Spinal cord (tissue), 10 donors: ENCODE results near the gene EPC2. TPM values are rescaled to one million over a fixed set of nuclear protein-coding genes. Genes with fewer than 3 reads are reported as not detected.

Experiments used
- DNase-seq, 6 donors: peaks; one replicate each; pipeline versions ENCODE4 v3.0.0 to v3.0.0-alpha.2; 2013 to 2015; ENCODE audit warnings: low spot score in 6 of 6, low read depth in 4 of 6
- H3K27ac ChIP-seq: one replicate; pipeline ENCODE4 v1.5.1; 2013; ENCODE audit warnings: low read depth, low read length, control low read depth
- H3K27me3 ChIP-seq: one replicate; pipeline ENCODE4 v1.6.1; 2013; ENCODE audit warnings: low read length; ENCODE audit not compliant: control insufficient read depth, insufficient read depth
- H3K36me3 ChIP-seq: one replicate; pipeline ENCODE4 v1.6.1; 2013; ENCODE audit warnings: low read length; ENCODE audit not compliant: control insufficient read depth, insufficient read depth
- H3K4me1 ChIP-seq: one replicate; pipeline ENCODE4 v1.6.1; 2013; ENCODE audit warnings: low read length; ENCODE audit not compliant: control insufficient read depth, insufficient read depth
- H3K4me3 ChIP-seq: one replicate; pipeline ENCODE4 v1.5.1; 2013; ENCODE audit warnings: low read depth, low read length, control low read depth
- H3K9me3 ChIP-seq: one replicate; pipeline ENCODE4 v1.6.1; 2013; ENCODE audit warnings: low read length; ENCODE audit not compliant: control insufficient read depth, insufficient read depth
- WGBS: methylation state at CpG from one replicate; pipeline ENCODE4 v1.1.5; 2013; ENCODE audit warnings: missing lambda C conversion rate; ENCODE audit not compliant: insufficient coverage; 5-methylcytosine and 5-hydroxymethylcytosine counted together
- long read RNA-seq, 4 donors: transcript quantifications; one replicate each; lab custom pipeline, GENCODE V29; 2026
- polyA plus RNA-seq, 2 donors: library from polyadenylated mRNA; unstranded; fragments of 120-200 nt; gene quantifications; one replicate each; pipeline ENCODE4 v1.2.1, GENCODE V29; 2013; ENCODE audit not compliant: insufficient read length in 2 of 2
- total RNA-seq, 2 donors: library from RNA; depleted of rRNA in 1 of 2; stranded (reverse); fragments of 120-200 nt in 1 of 2; fragments of >200 nt in 1 of 2; gene quantifications; one replicate each; pipeline versions ENCODE4 v1.2.3 to v1.2.4, GENCODE V29; 2013 to 2014
- donor health status: healthy.

EPC2 gene, protein sequence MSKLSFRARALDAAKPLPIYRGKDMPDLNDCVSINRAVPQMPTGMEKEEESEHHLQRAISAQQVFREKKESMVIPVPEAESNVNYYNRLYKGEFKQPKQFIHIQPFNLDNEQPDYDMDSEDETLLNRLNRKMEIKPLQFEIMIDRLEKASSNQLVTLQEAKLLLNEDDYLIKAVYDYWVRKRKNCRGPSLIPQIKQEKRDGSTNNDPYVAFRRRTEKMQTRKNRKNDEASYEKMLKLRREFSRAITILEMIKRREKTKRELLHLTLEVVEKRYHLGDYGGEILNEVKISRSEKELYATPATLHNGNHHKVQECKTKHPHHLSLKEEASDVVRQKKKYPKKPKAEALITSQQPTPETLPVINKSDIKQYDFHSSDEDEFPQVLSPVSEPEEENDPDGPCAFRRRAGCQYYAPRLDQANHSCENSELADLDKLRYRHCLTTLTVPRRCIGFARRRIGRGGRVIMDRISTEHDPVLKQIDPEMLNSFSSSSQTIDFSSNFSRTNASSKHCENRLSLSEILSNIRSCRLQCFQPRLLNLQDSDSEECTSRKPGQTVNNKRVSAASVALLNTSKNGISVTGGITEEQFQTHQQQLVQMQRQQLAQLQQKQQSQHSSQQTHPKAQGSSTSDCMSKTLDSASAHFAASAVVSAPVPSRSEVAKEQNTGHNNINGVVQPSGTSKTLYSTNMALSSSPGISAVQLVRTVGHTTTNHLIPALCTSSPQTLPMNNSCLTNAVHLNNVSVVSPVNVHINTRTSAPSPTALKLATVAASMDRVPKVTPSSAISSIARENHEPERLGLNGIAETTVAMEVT
- 10 to 100 TPM; 35.3 to 52.6 TPM for total RNA-seq
- 10 to 100 TPM; 31.5 to 40.9 TPM for polyA plus RNA-seq
- long read RNA-seq, donor 1 = 0 reads
- long read RNA-seq, donor 2 = 0 reads
- long read RNA-seq, donor 3, partial matches to known transcripts = 0 of 1 reads
- long read RNA-seq, donor 3, other reads (novel, unspliced or antisense) = 0 of 1 reads
- long read RNA-seq, donor 4, partial matches to known transcripts = 16 of 18 reads
- long read RNA-seq, donor 4, other reads (novel, unspliced or antisense) = 0 of 18 reads

DNA sequence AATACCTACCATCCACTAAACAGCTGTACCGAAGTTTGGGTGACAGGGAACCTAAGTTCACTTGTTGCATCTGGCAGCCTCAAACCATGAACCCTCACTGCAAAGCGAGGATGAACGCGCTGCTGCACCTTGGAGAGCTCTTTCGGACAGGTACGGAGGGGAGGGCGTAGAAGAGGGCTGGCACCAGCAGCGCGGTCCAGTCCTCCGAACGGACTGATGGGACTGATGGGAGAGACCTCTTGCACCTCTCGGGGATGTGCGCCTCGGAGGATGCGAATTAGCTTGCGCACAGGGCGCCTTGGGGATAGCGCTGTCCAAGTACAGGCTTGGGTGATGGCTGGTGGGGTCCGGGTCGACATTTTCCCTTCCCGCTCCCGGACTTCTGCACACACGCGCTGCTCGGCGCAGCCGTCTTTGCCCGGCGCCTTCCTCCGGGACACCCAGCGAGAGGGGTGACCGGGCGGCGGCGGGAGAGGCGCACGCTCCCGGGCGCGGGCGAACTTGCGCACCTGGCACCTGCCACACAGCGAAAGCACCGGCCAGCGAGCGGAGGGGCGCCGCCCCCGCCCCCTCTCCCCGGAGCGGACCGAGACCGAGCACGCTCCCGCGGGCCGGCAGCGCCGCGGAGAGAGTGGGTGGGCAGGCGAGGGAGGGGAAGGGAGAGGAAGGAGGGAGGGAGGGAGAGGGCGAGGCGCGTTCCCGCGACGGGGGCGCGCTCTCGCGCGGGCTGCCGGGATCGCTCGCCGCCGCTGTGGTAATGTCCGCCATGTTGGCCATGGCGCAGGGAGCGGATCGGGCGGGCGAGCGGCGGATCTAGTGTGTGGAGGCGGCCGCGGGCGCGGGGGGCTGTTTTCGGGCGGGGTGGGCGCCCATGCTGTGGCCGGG, at the start of gene EPC2:
Gene EPC2 (plus strand): TSS at position 754 of the 885 bp plus-strand sequence. CDS start 267 bp downstream, outside the sequence.
- peak within 1 kb of the TSS; percentile 84 for H3K4me3 ChIP-seq
- peak; percentile 79 to 97 (median 84) for DNase-seq
- under 1% methylated on average over 82 of the region's 94 CpGs for WGBS
- peaks cover 5% of the 10 kb centered on the region for H3K4me1 ChIP-seq
- H3K27ac ChIP-seq = peak within 1 kb of the TSS; percentile 99
- H3K36me3 ChIP-seq = no peaks in the 10 kb centered on the region
- H3K27me3 ChIP-seq = no peaks in the 10 kb centered on the region
- no peaks in the 10 kb centered on the region for H3K9me3 ChIP-seq

- no peak overlapping the region for H3K4me3 ChIP-seq
- no peaks in the 10 kb centered on the region for H3K27me3 ChIP-seq
- H3K27ac ChIP-seq = no peak overlapping the region
- DNase-seq = no peak
- H3K36me3 ChIP-seq = no peaks in the 10 kb centered on the region
- no peaks in the 10 kb centered on the region for H3K9me3 ChIP-seq
- 90% methylated on average over 2 of the region's 4 CpGs for WGBS
- no peaks in the 10 kb centered on the region for H3K4me1 ChIP-seq
These were observed 48.5 kb upstream of the EPC2 start for GRCh38 chr2:148596018-148596417.

DNA sequence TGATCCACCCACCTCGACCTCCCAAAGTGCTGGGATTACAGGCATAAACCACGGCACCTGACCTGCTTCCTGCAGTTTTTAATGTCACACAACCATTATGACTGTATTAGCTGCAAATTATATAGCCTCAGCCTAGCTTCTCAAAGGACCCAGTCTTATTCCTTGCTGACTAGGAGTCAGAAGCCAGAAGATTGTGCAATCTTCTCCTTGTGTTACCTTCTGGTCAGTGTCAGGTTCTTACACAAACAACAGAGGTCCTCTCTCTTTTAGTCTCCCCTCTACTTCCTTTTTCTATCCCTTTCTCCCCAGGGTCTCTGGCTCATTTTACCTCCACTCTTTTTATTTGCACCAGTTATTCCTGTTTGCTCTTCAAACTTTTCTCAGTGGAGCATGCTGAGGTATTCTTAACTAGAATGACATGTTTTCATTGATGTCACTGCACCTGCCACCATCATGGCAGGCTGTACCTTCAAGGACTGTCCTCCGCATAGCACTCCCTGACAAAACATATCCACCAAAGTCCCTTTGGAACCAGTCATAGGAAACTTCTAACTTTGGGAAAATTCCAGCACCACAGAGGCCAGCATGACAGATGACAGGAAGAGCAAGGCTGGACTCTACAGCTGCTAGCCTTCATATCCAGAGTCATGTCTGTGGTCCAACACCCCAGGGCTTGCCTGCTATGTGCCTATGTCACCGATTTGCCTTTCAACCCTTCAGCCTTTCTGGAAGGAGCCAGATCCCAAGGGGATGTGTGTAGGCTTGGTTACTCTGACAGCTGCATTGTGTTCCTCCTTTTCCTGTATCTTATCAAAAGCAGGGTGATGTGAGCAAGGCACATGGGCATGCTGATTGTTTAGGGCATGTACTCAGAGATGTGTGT, 45.2 kb upstream of the EPC2 start:
- no peaks in the 10 kb centered on the region for H3K4me1 ChIP-seq

GRCh38 chr2:148602885-148603561, 41.5 kb upstream of the EPC2 start:
- 89% methylated on average over 5 of the region's 10 CpGs for WGBS
- H3K4me3 ChIP-seq = no peak overlapping the region
- DNase-seq = peak in 1 of 6 donors; percentile 12
- H3K9me3 ChIP-seq = no peaks in the 10 kb centered on the region
- H3K27ac ChIP-seq = no peak overlapping the region
- no peaks in the 10 kb centered on the region for H3K36me3 ChIP-seq
- no peaks in the 10 kb centered on the region for H3K4me1 ChIP-seq
- H3K27me3 ChIP-seq = no peaks in the 10 kb centered on the region

More for the DNA sequence above, 45.2 kb upstream of the EPC2 start:
- no peak overlapping the region for H3K4me3 ChIP-seq
- no peak for DNase-seq
- H3K27me3 ChIP-seq = no peaks in the 10 kb centered on the region
- H3K36me3 ChIP-seq = no peaks in the 10 kb centered on the region
- no peak overlapping the region for H3K27ac ChIP-seq
- H3K9me3 ChIP-seq = no peaks in the 10 kb centered on the region
- 88% methylated on average over 3 of the region's 4 CpGs for WGBS

DNA sequence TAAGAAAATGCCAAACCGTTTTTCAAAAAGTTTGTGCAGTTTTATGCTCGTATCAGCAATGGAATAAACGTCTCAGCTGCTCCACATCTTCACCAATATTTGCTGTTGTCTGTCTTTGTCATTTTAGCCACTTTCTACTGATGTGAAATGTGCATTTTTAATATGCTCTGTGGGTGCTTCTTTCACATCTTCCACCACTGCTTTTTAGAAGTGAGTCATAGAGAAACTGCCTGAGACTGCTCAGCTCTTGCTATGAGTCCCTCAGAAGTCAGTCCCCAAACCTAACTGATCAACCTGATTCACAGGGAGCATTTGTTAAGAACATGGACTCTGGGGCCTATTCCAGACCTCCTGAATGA, 41.0 kb upstream of the EPC2 start:
- WGBS = no CpG with 5 or more reads among the region's 3 CpGs
- no peaks in the 10 kb centered on the region for H3K9me3 ChIP-seq
- no peak for DNase-seq
- H3K27me3 ChIP-seq = no peaks in the 10 kb centered on the region
- H3K27ac ChIP-seq = no peak overlapping the region
- H3K36me3 ChIP-seq = no peaks in the 10 kb centered on the region
- no peaks in the 10 kb centered on the region for H3K4me1 ChIP-seq
- no peak overlapping the region for H3K4me3 ChIP-seq

- no peak overlapping the region for H3K4me3 ChIP-seq
- no peak overlapping the region for H3K27ac ChIP-seq
- DNase-seq = no peak
- no peaks in the 10 kb centered on the region for H3K9me3 ChIP-seq
- H3K36me3 ChIP-seq = no peaks in the 10 kb centered on the region
- no peaks in the 10 kb centered on the region for H3K4me1 ChIP-seq
- no peaks in the 10 kb centered on the region for H3K27me3 ChIP-seq
- WGBS = 96% methylated on average over 7 of the region's 7 CpGs
These were observed 39.6 kb upstream of the EPC2 start for GRCh38 chr2:148604927-148605326.

DNA sequence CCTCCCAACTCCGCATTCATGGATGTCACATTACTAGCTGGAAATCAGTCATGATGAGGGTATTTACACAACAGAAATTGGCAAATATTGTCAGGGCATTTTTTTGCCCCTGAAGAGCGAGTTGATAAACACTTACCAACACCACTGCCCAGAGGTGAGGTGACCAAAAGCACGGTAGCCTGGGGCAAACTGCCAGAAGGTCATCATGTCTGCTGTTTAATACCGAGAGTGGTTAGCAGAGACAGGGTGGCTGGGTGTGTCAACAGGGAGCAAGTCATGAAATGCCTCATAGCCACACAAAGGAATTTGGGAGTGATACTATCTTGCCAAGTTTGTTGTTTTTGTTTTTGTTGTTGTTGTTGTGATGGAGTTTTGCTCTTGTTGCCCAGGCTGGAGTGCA, 37.0 kb upstream of the EPC2 start:
- no peak overlapping the region for H3K4me3 ChIP-seq
- no peaks in the 10 kb centered on the region for H3K9me3 ChIP-seq
- WGBS = 100% methylated on average over 1 of the region's 4 CpGs
- H3K36me3 ChIP-seq = no peaks in the 10 kb centered on the region
- H3K27me3 ChIP-seq = no peaks in the 10 kb centered on the region
- H3K4me1 ChIP-seq = no peaks in the 10 kb centered on the region
- DNase-seq = no peak
- H3K27ac ChIP-seq = no peak overlapping the region
